ENCODE results near the gene CPD.
"Not testable (repeated sequence)": the region's sequence is repeated elsewhere in the genome, so short reads cannot be mapped to it uniquely, and the experiment has no call there.

Gene CPD

GRCh38 chr17:30388321-30389179, 9.8 kb downstream of the CPD start:
- no peak for DNase-seq (ENCODE audit: low read depth in 3 of 3)

- no peak for DNase-seq (ENCODE audit: low read depth in 3 of 3)
Measured at GRCh38 chr17:30389756-30390300, 11.1 kb downstream of the CPD start.

DNA sequence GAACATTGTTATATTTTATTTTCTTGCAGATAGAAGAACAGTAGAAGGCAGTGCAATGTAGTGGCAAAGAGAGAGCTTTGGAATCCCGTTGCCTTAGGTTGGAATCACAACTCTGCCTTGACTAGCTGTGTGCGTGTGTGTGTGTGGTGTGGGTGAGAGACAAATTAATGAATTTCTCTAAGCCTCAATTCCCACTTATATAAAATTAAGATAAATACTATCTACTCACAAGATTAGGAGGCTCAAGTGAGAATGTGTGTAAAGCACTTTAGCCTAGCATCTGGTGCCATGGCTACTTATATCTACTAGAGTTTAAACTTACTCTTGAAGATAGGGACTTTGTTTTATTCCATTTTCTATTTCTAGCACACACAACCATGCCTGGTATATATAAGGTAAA, 12.8 kb downstream of the CPD start:
- no peak for DNase-seq (ENCODE audit: low read depth in 3 of 3)

DNA sequence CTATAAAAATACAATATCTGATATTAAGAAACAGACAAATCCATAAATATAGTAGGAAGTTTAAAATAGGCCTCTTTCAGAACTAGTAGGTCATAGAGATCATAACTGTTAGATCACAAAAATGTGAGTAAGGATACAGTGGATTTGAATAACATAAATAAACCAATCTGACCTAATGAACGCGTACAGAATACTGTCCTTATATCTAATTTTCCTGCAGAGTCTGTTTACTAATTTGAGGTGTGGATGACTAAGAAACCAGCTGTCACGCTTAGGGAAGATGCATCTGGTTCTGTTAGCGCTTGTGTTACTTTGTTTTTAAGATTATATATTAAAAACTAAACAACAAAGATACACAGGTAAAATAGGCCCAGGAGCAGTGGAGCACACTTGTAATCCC, 14.8 kb downstream of the CPD start:
- no peak for DNase-seq (ENCODE audit: low read depth in 3 of 3)

DNA sequence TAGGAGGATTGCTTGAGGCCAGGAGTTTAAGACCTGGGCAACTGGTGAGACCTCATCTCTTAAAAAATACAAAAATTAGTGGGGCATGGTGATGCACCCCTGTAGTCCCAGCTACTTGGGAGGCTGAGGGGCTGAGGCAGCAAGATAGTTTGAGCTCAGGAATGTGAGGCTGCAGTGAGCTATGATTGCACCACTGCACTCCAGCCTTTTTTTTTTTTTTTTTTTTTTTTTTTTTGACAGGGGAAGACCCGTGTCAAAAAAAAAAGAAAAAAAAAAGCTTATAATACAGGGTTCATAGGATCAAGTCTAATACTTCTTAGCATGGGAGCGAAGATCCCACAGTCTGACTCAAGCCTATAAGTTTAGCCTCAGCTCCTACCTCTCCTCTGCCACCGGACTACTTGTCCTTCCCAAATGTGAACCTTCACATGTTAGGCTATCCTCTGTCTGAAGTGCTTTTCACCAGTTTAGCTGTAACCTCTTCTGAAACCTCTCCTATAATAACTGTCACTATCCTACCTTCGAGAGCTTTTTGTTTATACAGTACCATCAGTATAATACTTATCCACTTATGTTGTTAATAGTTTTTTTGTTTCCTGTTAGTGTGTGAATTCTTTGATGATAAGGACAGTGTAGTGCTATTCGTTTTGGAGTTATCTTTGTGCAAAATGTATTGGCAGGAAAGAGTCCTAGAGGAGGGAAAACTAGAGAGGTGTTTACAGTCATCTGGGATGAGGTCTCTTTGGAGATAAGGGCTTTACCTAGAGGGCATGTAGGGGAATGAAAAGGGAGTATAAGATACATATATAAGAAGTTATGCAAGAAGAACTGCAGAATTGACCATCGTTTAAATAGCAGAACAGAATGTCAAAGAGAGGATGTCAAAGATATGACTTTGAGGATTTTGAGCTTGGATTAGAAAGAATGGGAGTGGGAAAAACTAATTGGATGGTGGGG, 15.5 kb downstream of the CPD start:
- DNase-seq (ENCODE audit: low read depth in 3 of 3): no peak

DNA sequence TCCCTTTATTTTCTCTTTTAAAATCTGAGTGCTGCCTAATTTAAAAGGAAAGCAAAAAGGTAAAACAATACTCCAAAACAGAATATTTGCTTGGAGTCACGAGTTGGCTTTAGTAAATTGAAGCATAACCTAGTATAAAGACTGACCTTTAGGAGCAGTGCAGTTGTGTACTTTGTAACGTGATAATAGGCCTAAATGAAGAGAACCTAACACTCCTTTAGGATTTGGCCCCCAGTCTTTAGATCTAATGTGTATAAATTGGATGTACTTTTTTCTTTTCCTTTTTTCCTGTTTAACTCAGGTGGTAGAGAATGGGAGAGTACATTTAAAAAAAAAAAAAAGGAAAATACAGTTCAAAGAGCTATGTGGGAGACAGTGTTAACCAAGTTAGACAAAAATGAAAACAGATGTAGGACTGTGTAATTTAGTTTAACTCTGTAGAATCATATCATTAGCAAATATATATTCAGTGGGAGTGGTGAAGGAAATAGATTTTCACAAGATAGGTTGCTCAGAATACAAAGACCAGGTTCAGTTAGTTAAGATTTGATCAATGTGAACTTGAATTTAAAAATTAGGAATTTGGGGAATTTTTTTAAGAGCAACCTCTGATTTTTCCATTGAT, 16.8 kb downstream of the CPD start:
- no peak for DNase-seq (ENCODE audit: low read depth in 3 of 3)

GRCh38 chr17:30396129-30396528, 17.4 kb downstream of the CPD start:
- DNase-seq (ENCODE audit: low read depth in 3 of 3): no peak

DNA sequence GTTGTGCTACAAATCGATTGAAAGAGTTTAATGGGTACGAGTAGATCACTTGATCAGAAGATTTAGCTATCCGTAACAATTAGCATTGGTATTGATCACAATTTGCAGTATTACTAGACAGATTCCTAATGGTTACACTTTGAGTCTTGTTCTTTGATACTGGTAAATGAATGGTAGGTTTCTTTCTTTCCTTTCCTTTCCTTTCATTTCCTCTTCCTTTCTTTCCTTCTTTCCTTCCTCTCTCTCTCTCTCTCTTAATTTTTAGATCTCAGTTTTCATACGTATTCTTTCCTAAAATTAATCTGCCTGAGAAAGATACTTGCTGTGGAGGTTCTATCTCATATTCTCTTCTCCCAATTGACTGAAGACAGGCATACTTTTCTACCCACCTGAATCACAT, 17.9 kb downstream of the CPD start:
- DNase-seq (ENCODE audit: low read depth in 3 of 3): no peak

GRCh38 chr17:30398328-30399041, 19.8 kb downstream of the CPD start:
- DNase-seq (ENCODE audit: low read depth in 3 of 3): no peak

GRCh38 chr17:30401097-30401496, 22.4 kb downstream of the CPD start:
- no peak for DNase-seq (ENCODE audit: low read depth in 3 of 3)

DNA sequence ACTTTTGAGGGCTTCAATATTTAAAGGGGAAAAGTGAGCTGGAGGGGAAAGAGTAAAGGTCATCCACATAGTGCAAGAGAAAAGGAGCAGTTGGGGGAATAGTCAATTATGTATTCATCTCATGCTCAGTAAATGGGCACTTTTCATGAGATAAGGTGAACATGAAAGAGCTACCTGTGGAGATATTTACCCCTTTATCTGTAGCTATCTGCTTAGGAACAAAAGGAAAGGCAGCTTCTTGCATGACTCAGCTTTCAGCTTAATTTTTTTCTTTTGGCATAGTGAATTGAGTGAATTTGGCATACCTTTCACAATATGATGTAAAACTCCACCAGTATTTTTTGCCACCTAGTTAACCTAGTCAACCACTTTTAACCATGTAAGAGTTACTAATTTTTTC, 26.4 kb downstream of the CPD start:
- no peak for DNase-seq (ENCODE audit: low read depth in 3 of 3)

DNA sequence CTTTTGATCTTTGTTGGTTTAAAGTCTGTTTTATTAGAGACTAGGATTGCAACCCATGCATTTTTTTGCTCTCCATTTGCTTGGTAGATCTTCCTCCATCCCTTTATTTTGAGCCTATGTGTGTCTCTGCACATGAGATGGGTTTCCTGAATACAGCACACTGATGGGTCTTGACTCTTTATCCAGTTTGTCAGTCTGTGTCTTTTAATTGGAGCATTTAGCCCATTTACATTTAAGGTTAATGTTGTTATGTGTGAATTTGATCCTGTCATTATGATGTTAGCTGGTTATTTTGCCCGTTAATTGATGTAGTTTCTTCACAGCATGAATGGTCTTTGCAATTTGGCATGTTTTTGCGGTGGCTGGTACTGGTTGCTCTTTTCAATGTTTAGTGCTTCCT, 31.9 kb downstream of the CPD start:
- not testable (repeated sequence) for DNase-seq (ENCODE audit: low read depth in 3 of 3)

DNA sequence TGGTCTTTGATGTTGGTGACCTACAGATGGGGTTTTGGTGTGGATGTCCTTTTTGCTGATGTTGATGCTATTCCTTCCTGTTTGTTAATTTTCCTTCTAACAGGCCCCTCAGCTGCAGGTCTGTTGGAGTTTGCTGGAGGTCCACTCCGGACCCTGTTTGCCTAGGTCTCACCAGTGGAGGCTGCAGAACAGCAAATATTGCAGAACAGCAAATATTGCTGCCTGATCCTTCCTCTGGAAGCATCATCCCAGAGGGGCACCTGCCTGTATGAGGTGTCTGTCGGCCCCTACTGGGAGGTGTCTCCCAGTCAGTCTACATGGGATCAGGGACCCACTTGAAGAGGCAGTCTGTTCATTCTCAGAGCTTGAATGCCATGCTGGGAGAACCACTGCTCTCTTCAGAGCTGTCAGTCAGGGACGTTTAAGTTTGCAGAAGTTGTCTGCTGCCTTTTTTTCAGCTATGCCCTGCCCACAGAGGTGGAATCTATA, 33.3 kb downstream of the CPD start:
- DNase-seq (ENCODE audit: low read depth in 3 of 3): not testable (repeated sequence)

GRCh38 chr17:30413109-30413508, 34.4 kb downstream of the CPD start:
- DNase-seq (ENCODE audit: low read depth in 3 of 3): no peak

GRCh38 chr17:30414486-30414885, 35.8 kb downstream of the CPD start:
- DNase-seq (ENCODE audit: low read depth in 3 of 3): no peak

DNA sequence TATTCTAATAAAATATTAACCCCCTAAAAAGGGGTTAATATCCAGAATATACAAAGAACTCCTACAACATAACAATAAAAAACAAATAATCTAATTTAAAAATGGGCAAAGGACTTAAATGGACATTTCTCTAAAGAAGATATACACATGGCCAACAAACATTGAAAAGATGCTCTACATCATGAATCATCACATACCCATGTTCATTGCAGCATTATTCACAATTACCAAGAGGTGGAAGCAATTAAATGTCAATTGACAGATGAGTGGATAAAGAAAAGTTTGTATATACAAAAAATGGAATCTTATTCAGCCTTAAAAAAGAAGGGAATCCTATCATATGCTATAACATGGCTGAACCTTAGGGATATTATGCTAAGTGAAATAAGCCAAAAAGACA, 36.8 kb downstream of the CPD start:
- no peak for DNase-seq (ENCODE audit: low read depth in 3 of 3)

DNA sequence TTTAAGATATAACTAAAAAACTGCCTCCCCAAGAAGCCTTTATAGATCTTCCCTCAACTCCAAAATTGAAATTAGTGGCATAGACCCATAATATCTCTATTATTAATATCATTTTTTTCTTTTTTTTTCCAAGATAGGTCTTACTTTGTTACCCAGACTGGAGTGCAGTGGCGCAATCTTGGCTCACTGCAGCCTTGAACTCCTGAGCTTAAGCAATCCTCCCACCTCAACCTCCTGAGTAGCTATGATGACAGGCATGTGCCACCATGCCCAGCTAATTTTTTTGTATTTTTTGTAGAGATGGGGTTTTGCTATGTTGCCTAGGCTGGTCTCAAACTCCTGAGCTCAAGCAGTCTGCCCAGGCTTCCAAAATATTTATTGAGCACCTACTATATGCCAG, 39.3 kb downstream of the CPD start:
- DNase-seq (ENCODE audit: low read depth in 3 of 3): not testable (repeated sequence)

GRCh38 chr17:30421592-30421991, 42.9 kb downstream of the CPD start:
- no peak for DNase-seq (ENCODE audit: low read depth in 3 of 3)

GRCh38 chr17:30422171-30422570, 43.4 kb downstream of the CPD start:
- no peak for DNase-seq (ENCODE audit: low read depth in 3 of 3)

- no peak for DNase-seq (ENCODE audit: low read depth in 3 of 3)
Measured at GRCh38 chr17:30424471-30424870, 45.7 kb downstream of the CPD start.

GRCh38 chr17:30426292-30426691, 47.6 kb downstream of the CPD start:
- DNase-seq (ENCODE audit: low read depth in 3 of 3): no peak
